D721Med (cell line): ENCODE measurements around the gene TMEM271.

Experiments
- DNase-seq: peaks from one replicate; pipeline ENCODE4 v3.0.0; 2011; ENCODE audit warnings: low spot score; ENCODE audit not compliant: insufficient read length
- FAIRE-seq: peaks from 2 replicates; lab custom pipeline; 2011; peaks lifted over from hg19 to GRCh38; lab: Jason Lieb, UNC
- TF ChIP-seq, protein P1 (sequence below): IDR thresholded peaks from 2 replicates; pipeline ENCODE4 v1.5.1; 2012; ENCODE audit warnings: mild to moderate bottlenecking, control low read depth; ENCODE audit not compliant: insufficient read depth; ENCODE audit errors: missing control alignments

TMEM271 gene

DNA sequence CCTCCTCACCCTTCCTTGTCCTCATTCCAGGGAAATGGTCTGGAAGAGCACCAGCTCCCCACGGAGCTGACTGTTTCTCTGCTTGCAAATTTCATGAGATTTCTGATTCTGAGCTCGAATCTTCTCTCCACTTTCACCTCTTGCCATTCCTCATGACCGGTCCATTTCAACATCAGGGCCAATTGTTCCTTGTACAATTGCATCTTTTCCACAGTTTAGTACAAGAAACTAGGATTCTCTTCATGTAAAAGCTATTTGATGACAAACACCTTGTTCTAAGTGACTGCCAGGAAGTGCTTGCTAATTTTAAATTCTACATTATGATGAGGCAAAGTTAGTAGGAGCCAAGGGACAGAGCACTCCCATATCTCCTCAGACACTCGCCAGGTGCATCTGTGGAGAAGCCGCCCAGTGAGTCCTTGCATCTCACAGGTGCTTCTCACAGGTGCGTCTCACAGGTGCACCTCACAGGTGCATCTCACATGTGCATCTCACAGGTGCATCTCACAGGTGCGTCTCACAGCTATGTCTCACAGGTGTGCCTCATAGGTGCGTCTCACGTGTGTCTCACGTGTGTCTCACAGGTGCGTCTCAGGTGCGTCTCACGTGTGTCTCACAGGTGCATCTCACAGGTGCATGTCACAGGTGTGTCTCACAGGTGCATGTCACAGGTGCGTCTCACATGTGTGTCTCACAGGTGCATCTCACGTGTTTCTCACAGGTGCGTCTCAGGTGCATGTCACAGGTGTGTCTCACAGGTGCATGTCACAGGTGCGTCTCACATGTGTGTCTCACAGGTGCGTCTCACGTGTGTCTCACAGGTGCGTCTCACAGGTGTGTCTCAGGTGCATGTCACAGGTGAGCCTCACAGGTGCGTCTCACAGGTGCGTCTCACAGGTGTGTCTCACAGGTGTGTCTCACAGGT lies 46.2 kb upstream of the TMEM271 start:
- TF ChIP-seq, protein P1, sequence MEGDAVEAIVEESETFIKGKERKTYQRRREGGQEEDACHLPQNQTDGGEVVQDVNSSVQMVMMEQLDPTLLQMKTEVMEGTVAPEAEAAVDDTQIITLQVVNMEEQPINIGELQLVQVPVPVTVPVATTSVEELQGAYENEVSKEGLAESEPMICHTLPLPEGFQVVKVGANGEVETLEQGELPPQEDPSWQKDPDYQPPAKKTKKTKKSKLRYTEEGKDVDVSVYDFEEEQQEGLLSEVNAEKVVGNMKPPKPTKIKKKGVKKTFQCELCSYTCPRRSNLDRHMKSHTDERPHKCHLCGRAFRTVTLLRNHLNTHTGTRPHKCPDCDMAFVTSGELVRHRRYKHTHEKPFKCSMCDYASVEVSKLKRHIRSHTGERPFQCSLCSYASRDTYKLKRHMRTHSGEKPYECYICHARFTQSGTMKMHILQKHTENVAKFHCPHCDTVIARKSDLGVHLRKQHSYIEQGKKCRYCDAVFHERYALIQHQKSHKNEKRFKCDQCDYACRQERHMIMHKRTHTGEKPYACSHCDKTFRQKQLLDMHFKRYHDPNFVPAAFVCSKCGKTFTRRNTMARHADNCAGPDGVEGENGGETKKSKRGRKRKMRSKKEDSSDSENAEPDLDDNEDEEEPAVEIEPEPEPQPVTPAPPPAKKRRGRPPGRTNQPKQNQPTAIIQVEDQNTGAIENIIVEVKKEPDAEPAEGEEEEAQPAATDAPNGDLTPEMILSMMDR, result no peak
- no peak for DNase-seq
- FAIRE-seq, result no peak

DNA sequence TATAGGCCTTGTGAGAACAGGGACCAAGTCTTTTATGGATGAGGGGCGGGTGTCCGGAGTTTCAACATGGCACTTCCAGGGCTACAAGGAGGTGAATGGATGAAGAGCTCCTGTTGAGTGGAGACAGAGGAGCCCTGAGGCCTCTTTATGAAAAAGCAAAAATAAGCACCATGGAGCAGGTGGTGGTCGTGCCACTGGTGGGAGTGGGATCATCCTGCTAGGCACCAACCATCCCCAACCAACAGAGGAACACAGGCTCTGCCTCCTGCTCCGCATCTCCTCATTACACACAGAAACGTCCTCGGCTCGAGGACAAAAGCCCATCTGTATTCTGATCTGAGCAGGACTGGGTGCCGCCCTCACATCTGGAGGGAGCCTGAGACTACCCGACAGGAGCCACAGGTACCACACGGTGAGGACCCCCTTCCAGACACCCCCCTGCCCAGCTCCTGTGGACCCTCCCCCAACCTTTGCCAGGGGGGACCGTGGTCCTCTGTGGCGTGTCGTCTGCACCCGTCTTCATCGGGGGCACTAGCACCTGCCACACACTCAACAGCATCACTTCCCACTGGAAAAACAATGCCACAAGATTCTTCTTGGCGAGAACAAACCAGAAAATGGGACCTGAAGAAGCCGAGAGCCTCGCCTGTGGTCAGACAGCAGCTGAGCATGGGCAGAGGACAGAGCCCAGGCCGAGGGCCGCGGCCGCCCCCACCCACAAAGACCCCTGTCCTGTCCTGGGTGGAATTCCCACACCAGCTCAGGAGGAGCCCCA lies 45.4 kb upstream of the TMEM271 start:
- no peak for DNase-seq
- no peak for FAIRE-seq
- TF ChIP-seq, protein P1, result no peak

DNA sequence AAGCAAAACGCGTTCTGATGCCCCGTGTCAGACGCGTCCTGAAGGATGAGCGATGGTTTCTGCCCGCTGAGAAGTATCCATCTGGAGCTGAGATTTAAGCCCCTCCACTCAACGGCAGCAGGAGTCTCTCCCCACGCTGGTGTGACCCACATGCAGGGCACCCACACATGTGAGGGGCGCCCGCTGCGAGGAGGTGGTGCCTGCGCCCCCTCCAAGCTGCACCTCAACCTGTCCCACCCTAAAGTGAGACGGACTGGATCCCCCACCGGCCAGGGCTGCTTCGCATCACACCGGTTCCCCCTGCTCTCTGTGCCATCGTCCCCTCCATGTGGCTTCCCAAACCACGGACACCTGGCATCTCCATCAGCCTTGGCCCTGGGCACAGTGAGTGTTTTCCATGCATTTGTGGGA lies 44.8 kb upstream of the TMEM271 start:
- FAIRE-seq (no peak), DNase-seq (no peak)
- TF ChIP-seq, protein P1, result no peak

DNA sequence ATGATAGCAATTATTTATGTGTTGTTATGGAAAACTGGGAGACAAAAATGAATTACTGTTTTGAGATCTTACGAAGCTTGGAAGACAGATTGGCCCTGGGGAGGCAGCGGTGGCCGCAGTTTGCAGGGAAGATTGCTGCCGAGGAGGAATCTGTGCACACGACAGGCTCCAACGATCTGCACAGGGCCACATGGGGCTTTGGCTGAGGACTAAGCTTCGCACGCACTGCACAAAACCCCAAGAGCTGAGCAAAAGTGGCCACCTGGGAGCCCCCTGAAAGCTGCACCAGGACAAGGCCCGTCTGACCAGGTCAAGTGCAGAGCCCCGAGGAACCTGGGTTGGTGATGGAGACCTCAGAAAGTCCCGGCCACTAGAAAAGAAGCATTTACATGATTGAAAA lies 44.1 kb upstream of the TMEM271 start:
- DNase-seq (no peak), FAIRE-seq (no peak)
- TF ChIP-seq, protein P1, result no peak

DNA sequence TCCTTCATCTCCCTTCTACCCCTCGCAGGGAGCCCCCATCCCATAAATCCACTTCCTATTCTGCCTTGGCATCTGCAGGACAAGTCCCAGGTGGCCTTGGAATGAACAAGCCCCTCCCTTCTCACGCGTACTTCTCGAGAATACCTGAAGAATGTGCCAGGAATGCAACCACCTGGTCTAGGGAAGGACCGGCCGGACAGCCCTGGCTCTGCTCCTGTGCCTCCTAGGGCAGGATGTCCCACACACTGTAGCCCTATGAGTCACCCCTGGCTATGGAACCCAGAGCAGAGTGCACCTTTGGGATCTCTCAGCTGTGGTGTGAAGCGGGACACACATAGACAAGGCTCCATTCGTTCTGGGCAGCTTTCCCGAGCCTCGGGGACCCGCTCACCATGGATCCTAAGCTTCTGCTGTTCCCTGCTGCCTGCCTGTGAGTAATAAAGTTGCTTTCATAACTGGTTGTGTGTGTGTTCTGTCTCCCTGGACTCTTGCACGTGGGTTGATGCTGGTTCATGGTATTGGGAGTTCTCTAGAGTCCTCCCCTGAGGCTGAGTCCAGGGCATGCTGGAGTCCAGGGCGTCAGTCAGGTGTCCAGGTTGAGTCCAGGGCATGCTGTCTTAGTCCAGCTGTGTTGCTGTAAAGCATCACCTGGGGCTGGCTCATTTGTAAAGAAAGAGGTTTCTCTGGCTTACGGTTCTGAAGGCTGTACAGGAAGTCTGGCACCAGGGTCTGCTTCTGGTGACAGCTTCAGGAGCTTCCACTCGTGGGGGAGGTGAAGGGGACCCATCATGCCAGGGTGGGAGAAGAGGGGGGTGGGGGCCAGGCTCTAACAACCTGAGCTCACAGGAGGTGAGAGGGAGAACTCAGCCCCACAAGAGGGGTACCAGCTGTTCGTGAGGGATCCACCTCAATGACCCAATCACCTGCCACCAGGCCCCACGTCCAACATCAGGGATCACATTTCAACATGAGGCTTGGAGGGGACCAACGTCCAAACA lies 41.8 kb upstream of the TMEM271 start:
- FAIRE-seq, result no peak
- DNase-seq, result no peak
- TF ChIP-seq, protein P1, result no peak

DNA sequence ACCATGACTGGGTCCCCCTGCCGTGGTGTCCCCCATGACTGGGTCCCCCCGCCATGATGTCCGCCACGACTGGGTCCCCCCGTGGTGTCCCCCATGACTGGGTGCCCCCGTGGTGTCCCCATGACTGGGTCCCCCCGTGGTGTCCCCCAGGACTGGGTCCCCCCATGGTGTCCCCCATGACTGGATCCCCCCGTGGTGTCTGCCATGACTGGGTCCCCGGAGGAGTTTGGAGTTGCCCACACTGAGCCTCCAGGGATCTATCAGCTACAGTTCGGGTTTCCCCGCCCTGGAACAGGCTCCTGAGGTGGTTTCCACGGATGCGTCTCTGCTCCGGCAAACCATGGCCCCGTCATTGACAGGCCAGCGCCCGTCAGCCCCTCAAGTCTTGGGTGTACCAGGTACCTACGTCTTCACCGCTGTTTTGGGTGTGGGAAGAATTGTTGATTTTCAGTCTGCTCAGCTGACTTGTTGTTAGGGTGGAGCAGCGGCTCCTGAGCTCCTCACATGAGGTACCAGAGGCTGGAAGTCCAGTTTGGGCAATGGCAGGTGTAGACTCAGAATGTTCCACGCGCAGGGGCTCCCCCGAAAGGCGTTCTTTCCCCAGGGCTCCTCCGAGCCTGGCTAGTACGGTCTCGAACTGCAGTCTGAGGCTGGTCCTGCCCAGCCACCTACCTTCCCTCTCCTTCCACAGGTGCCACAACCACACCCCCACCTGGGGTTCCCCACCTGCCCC lies 41.0 kb upstream of the TMEM271 start:
- DNase-seq (no peak), FAIRE-seq (no peak)
- TF ChIP-seq, protein P1, result no peak
